Ovary (tissue), 9 donors: ENCODE data around the gene CAMK2D. TPM values are rescaled to one million over a fixed set of nuclear protein-coding genes. Genes with fewer than 3 reads are reported as not detected.

Experiments used
- DNase-seq, 5 donors: peaks; one replicate each; pipeline ENCODE4 v3.0.0-alpha.2; 2019 to 2020
- H3K27ac ChIP-seq, 2 donors: fragments of 200-600 bp; one replicate each; pipeline versions ENCODE4 v1.5.1 to v1.8.0; 2019 to 2022
- H3K27me3 ChIP-seq: fragments of 200-600 bp; one replicate; pipeline ENCODE4 v1.8.0; 2022
- H3K36me3 ChIP-seq: fragments of 200-600 bp; sonication (generic); one replicate; pipeline ENCODE4 v1.5.1; 2019
- H3K4me1 ChIP-seq: one replicate; pipeline ENCODE4 v1.8.1; 2013; ENCODE audit warnings: mild to moderate bottlenecking, moderate library complexity; ENCODE audit not compliant: insufficient read depth
- H3K4me3 ChIP-seq: fragments of 200-600 bp; sonication (generic); one replicate; pipeline ENCODE4 v1.5.1; 2017
- H3K9me3 ChIP-seq, 2 donors: fragments of 200-600 bp in 1 of 2; sonication (generic) in 1 of 2; one replicate each; pipeline versions ENCODE4 v1.5.1 to v1.8.1; 2013 to 2019; ENCODE audit warnings: mild to moderate bottlenecking in 1 of 2, moderate library complexity in 1 of 2
- CTCF ChIP-seq, 3 donors: fragments of 450-650 bp in 2 of 3; fragments of 200-600 bp in 1 of 3; IDR thresholded peaks; one replicate each; pipeline versions ENCODE4 v1.5.1 to v1.8.0; 2016 to 2022; ENCODE audit warnings: antibody characterized with exemption in 3 of 3, mild to moderate bottlenecking in 1 of 3
- EP300 ChIP-seq: sonication (generic); formaldehyde crosslinking; IDR thresholded peaks from one replicate; pipeline ENCODE4 v1.6.1; 2017; ENCODE audit warnings: antibody characterized with exemption
- POLR2A ChIP-seq: fragments of 450-650 bp; IDR thresholded peaks from one replicate; pipeline ENCODE4 v1.6.1; 2017; ENCODE audit warnings: antibody characterized with exemption, mild to moderate bottlenecking, moderate library complexity
- whole genome bisulfite sequencing, 3 donors: extraction: QIAGEN DNeasy Blood & Tissue Kit in 1 of 3; methylation state at CpG; one replicate each; pipeline versions ENCODE4 v1.1.5 to v1.1.7; 2013 to 2017; 5-methylcytosine and 5-hydroxymethylcytosine counted together
- intact Hi-C, 4 donors: fragments of 100-400 bp; cut with DNase I; formaldehyde crosslinking; loops; one replicate each; pipeline versions ENCODE4 v1.11.0 to v1.15.1; 2022 to 2023
- polyA plus RNA-seq, 2 donors: library from polyadenylated mRNA; stranded (reverse); fragments of 200-250 nt in 1 of 2; fragments of 350-450 nt in 1 of 2; fragmentation: Illumina TruSeq in 1 of 2; extraction: RNeasy Lipid Tissue Mini Kit (QIAGEN cat#74804) in 1 of 2; gene quantifications; one replicate each; pipeline ENCODE4 v1.2.3, GENCODE V29; 2013 to 2014
- total RNA-seq, 7 donors: library from RNA; depleted of rRNA in 2 of 7; stranded (reverse); fragments of >200 nt in 2 of 7; fragmentation: NEBNext Ultra II Directional in 3 of 7; extraction: Animal tissue kit (Norgen Biotek cat#: 25700) in 3 of 7; gene quantifications; one replicate each; pipeline versions ENCODE4 v1.1.0 to v1.2.4, GENCODE V29; 2016 to 2023
- donor health status: DM: no; HTN: no; CAD: no; lungs with moderate emphysema.
- donor health status: DM: no; HTN: no; CAD: no.
- donor health status: Bipolar disorder and iron deficiency.
- donor health status: DM: yes; HTN: yes; CAD: no.
- donor health status: DM: no; HTN: no; CAD: no.
- donor health status: DM: yes; HTN: yes; CAD: no.

Gene CAMK2D
- total and polyA plus RNA-seq, 9 donors: 14.2 to 36.9 (median 32.2) TPM

DNA sequence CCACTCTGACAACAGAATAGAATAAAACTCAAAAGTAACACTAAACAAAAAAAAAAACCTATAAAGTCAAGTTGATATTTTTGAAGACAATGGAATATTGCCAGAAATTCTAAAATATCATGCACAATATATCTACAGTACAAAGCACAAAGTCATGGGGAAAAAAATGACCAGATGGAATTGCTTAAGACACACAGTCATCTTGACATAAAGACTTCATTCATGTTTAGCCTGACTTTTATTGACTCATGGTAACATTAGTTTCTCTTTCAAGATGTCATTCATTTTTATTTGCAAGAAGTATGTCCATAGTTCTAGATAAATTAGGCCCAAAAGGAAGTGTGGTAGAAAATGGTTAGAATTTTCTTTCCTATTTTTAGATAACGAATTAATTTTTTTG lies 259.1 kb downstream of the CAMK2D start:
- no peak for DNase-seq
- Histone ChIP-seq H3K27ac (no peak overlapping the region), H3K36me3 (no peaks in the 10 kb centered on the region), H3K27me3 (no peaks in the 10 kb centered on the region), H3K4me3 (no peak overlapping the region), H3K4me1 (peaks cover 4% of the 10 kb centered on the region), H3K9me3 (no peaks in the 10 kb centered on the region)
- intact Hi-C loops: no loop called here
- TF ChIP-seq POLR2A: no peak
- no peak for TF ChIP-seq EP300
- TF ChIP-seq CTCF (IDR thresholded peaks at IDR 0.05): no peak
- WGBS, 3 donors: 96 to 98% (median 97%) methylated on average over 1 of the region's 1 CpG

GRCh38 chr4:113500424-113500823 lies 261.1 kb downstream of the CAMK2D start:
- Histone ChIP-seq H3K4me1 (peaks cover 8% of the 10 kb centered on the region), H3K9me3 (no peaks in the 10 kb centered on the region), H3K4me3 (no peak overlapping the region), H3K27me3 (no peaks in the 10 kb centered on the region), H3K27ac (no peak overlapping the region), H3K36me3 (no peaks in the 10 kb centered on the region)
- 78 to 87% (median 81%) methylated on average over 4 of the region's 4 CpGs for WGBS, 3 donors
- TF ChIP-seq EP300: no peak
- TF ChIP-seq POLR2A: no peak
- no peak for DNase-seq
- intact Hi-C loops: no loop called here

DNA sequence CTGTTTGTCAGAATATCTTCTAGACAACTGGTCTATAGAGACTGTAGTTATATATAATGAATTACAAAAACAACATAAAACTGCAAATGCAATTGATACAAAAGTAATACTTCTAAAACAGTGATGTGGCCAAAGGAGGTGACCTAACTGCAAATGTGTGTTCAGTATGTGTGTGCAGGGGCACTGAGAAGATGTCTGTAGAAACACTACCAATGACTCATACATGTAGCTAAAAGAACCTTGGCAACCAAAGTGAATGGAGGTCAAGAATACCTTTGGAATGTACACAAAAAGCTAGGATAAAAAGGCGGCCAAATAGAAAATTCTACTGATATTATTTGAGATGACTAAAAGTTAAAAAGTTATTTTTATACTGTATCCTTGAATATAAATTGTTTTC lies 261.8 kb downstream of the CAMK2D start:
- DNase-seq: no peak
- no peaks in the 10 kb centered on the region for H3K36me3 ChIP-seq
- H3K4me3 ChIP-seq: no peak overlapping the region
- H3K27me3 ChIP-seq: no peaks in the 10 kb centered on the region
- intact Hi-C loops: no loop called here
- no peak overlapping the region for H3K27ac ChIP-seq
- TF ChIP-seq CTCF (IDR thresholded peaks at IDR 0.05): no peak
- TF ChIP-seq EP300: no peak
- 21 to 50% (median 24%) methylated on average over 1 of the region's 1 CpG for WGBS, 3 donors
- H3K4me1 ChIP-seq: peaks cover 8% of the 10 kb centered on the region
- H3K9me3 ChIP-seq: no peaks in the 10 kb centered on the region

DNA sequence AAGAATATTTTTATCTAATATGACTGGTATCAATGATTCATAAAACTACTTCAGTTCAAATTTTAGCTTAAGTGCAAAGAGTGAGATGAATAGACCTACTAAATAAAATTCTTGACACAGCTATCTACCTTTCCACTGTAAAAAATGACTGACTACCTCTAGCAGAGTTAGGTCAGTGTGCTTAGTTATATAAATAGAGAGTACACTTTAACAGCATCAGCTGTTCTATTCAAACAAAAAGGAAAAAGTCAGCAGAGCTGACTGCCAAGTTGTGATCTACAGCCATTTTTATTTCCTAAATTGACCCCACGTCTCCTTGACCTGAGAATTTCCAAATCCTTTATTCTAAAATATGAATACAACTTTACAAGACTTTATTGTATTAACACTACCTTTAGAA lies 262.4 kb downstream of the CAMK2D start:
- Histone ChIP-seq H3K4me1 (peaks cover 8% of the 10 kb centered on the region), H3K27ac (no peak overlapping the region), H3K36me3 (no peaks in the 10 kb centered on the region), H3K9me3 (no peaks in the 10 kb centered on the region), H3K4me3 (no peak overlapping the region), H3K27me3 (no peaks in the 10 kb centered on the region)
- WGBS, 3 donors: 71 to 86% (median 84%) methylated on average over 1 of the region's 1 CpG
- TF ChIP-seq POLR2A: no peak
- no peak for TF ChIP-seq CTCF (IDR thresholded peaks at IDR 0.05)
- no peak for TF ChIP-seq EP300
- intact Hi-C loops: no loop called here
- DNase-seq: no peak

DNA sequence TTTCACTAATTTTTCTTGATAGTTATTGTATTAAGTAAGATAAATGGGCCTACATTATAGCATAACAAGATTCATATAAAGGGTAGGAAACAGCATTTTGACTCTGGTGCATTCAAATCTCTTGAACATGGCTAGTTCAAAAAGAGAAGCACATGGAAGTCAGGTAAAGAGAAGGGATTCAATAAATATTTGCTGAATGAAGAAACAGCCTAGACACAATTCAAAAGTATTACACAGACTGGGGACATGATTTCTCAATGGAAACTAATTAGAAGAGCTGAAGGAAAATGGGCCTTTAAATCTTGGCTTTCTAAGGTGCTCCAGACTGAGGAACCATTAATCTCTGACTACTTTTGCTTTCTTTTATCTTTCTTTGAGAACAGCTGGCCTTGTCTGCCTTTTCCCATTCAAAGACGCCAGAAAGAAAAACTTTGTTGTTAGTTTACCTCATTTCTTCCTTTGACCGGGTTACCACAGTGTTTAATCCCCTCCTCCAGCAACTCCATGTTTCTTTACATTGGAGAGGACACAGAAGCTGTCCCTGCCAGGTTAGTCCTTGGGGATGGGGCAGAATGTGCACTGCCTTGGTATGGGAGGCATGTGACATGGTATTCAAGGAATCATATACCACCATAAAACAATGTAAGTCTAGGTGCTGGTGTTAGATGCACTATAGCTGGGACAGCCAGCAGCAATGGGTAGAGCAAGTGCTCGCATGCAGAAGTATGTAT lies 264.2 kb downstream of the CAMK2D start:
- intact Hi-C loops: no loop called here
- WGBS, 3 donors: 36 to 43% (median 37%) methylated on average over 3 of the region's 3 CpGs
- H3K27me3 ChIP-seq: no peaks in the 10 kb centered on the region
- no peak for DNase-seq
- no peaks in the 10 kb centered on the region for H3K36me3 ChIP-seq
- no peak overlapping the region for H3K27ac ChIP-seq
- no peak overlapping the region for H3K4me3 ChIP-seq
- H3K4me1 ChIP-seq: peaks cover 8% of the 10 kb centered on the region
- no peaks in the 10 kb centered on the region for H3K9me3 ChIP-seq
- TF ChIP-seq POLR2A (no peak), CTCF (IDR thresholded peaks at IDR 0.05) (no peak), EP300 (no peak)
